GM19372 (cell line): Measurements from ENCODE around the gene C2orf92.

Experiments
- ATAC-seq: cut with Tn5 transposase; IDR thresholded peaks from one replicate; pipeline ENCODE4 v1.9.1; 2021; ENCODE audit warnings: mild to moderate bottlenecking, low read depth, moderate library complexity; ENCODE audit not compliant: unreplicated experiment

Gene C2orf92

DNA sequence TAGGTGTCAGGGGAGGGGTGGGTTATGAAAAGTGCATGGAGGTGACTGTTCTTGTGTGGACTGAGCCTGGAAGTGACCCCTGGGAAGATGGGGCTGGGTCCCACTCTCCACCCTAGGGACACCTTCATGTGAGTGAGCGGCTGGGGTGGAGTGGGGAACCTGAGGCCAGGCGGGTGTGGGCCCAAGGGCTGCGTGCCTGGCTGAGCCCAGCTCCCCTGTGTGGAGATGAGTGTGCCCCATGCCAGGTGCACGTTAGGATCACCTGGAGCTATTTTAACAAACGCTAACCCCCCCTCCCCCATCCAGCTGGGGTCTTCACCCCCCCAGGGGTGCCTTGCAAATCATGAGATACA lies 70.4 kb downstream of the C2orf92 start:
- ATAC-seq, result no peak

GRCh38 chr2:97740590-97741182 lies 71.2 kb downstream of the C2orf92 start:
- no peak for ATAC-seq

- ATAC-seq, result no peak
Observed at GRCh38 chr2:97741251-97741650, 71.7 kb downstream of the C2orf92 start.

DNA sequence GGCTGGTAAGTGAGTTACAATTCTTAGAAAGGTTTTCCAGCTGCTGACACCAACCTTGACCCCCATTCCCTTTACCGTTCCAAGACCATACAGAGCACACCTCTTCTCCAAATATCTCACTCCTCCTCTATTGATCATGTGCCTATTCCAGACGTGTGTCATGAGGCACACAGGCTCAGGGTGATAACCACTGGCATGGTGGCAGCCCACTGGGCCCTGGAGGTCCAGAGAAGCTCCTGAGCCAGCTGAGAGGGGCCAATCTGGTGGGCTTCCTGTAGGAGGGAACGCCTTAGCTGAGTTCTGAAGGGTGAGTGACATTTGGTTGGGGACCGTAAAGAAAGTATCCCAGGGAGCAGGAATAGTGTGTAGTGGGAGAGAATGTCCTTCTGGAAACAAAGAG lies 72.2 kb downstream of the C2orf92 start:
- ATAC-seq, result no peak

- ATAC-seq, result no peak
Observed at GRCh38 chr2:97742381-97742847, 72.9 kb downstream of the C2orf92 start.

GRCh38 chr2:97743913-97744312 lies 74.4 kb downstream of the C2orf92 start:
- ATAC-seq, result no peak

DNA sequence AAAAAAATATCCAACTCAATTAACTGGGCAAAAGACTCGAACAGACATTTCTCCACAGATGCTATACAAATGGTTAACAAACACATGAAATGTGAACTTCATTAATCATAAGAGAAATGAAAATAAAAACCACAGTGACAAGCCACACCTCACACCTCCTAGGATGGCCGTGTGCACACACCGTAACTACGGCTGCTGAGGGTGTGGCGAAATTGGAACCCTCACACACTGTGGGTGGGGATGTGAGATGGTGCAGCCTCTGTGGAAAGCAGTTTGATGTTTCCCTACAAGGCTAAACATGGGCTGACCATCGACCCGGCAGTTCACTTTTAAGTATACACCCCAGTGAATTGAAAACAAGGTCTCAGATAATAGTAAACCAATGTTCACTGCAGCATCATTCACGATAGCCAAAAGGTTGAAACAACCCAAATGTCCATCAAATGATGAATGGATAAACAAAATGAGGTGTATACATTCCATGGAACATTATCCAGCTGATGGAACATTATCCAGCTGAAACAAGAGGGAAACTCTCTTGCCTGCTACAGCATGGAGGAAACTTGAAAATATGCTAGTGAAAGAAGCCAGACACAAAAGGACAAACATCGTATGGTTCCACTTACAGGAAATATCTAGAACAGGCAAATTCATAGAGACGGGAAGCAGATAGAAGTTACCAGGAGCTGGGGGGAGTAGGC lies 76.1 kb downstream of the C2orf92 start:
- no peak for ATAC-seq

- ATAC-seq, result no peak
Observed at GRCh38 chr2:97747285-97747684, 77.8 kb downstream of the C2orf92 start.

GRCh38 chr2:97747716-97748115 lies 78.2 kb downstream of the C2orf92 start:
- ATAC-seq, result no peak

DNA sequence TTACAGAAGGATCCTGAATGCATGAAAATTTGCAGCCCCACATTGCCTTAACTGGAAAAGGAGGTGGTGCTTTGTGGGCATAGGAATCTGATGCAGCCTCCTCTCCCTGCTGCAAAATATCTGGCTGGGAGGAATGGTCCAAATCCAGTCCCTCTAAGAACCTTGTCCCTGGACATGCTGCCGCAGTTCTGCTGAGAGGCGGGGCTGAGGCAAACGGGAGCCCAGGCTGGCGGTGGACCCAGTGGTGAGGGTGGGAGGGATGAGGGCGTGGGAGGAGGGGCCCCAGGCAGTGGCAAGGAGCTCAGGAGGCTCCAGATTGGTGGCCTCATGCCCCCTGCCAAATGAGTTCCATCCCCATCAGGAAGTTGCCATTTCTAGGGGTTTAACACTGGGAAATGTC lies 80.1 kb downstream of the C2orf92 start:
- ATAC-seq, result no peak

GRCh38 chr2:97750017-97750416 lies 80.5 kb downstream of the C2orf92 start:
- ATAC-seq, result no peak

DNA sequence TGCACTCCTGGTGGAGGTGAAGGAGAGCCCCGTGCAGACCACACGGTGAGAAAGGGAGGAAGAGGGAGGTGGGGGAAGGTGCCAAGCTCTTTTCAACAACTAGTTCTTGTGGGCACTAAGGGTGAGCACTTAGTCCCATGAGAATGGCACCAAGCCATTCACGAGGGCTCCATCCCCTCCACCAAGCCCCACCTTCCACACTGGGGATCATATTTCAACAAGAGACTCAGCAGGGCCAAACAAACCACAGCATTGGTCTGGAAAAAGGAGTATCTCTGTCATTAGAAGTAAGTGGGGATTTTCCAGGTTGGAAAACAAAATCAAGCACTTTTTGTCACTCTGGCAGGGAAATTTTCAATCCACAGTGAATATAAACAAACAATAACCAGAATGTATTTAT lies 82.2 kb downstream of the C2orf92 start:
- ATAC-seq, result no peak
